Neural crest cell (in vitro differentiated cells): Measurements from ENCODE around the gene MB21D2. TPM values are rescaled to one million over a fixed set of nuclear protein-coding genes. Genes with fewer than 3 reads are reported as not detected.

ENCODE experiments used
- DNase-seq: peaks from one replicate; pipeline ENCODE4 v3.0.0; 2021; ENCODE audit warnings: low read depth, mixed read lengths, low spot score
- H3K27ac Mint-ChIP-seq: one replicate; pipeline ENCODE4 v1.8.0; 2021; ENCODE audit warnings: mild to moderate bottlenecking, mixed read lengths; ENCODE audit not compliant: unreplicated experiment
- H3K27me3 Mint-ChIP-seq: 2 replicates; pipeline ENCODE4 v1.8.0; 2021; ENCODE audit warnings: low read depth, mild to moderate bottlenecking, mixed read lengths
- H3K36me3 Mint-ChIP-seq: 2 replicates; pipeline ENCODE4 v1.8.0; 2021; ENCODE audit warnings: low read depth, mild to moderate bottlenecking, mixed read lengths
- H3K4me1 Mint-ChIP-seq: 2 replicates; pipeline ENCODE4 v1.8.0; 2021; ENCODE audit warnings: mixed read lengths
- H3K4me3 Mint-ChIP-seq: one replicate; pipeline ENCODE4 v1.8.0; 2021; ENCODE audit warnings: mild to moderate bottlenecking, mixed read lengths
- H3K9me3 Mint-ChIP-seq: 2 replicates; pipeline ENCODE4 v1.8.0; 2021; ENCODE audit warnings: mixed read lengths
- total RNA-seq: library from RNA; stranded (reverse); gene quantifications from 2 replicates; pipeline ENCODE4 v1.2.1, GENCODE V29; 2021
- TF ChIP-seq, protein P1 (sequence below): fragments of 200-600 bp; sonication (generic); conservative IDR thresholded peaks from 2 replicates; pipeline ENCODE4 v1.5.0; 2021; ENCODE audit warnings: antibody characterized with exemption, mild to moderate bottlenecking

Gene MB21D2
- total RNA-seq, 1 donor from 2014 or later: 5.5 TPM

DNA sequence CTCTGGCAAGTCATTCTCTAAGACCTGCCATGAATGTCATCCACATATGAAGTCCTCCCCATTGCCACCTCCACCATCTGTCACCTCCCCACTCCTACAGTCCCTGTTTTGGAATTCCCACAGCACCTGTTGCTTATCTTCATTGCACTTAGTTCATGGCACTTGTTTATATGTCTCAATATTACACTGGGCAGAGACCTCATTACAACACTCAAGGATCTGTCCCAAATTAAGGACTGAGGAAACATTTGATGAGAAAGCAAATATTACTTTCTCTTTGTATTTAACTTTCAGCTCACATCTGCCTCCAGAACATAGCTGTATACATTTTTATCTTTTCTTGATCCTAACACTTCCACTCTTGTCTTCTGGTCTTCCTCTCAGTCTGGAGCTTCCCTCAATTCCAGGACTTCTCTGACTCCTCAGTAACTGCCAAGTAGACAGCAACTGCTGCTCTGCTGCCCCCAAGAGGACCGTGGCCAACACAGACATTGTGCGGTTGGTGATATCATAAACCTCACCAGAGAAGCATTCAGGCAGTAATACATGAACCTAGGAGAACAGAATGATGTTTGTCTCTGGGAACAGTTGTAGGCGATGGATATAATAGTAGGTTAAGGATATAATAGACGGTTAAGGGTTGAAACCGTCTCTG, 145.3 kb downstream of the MB21D2 start:
- DNase-seq: peak; percentile 8
- no peak overlapping the region for H3K4me3 Mint-ChIP-seq
- TF ChIP-seq, protein P1, sequence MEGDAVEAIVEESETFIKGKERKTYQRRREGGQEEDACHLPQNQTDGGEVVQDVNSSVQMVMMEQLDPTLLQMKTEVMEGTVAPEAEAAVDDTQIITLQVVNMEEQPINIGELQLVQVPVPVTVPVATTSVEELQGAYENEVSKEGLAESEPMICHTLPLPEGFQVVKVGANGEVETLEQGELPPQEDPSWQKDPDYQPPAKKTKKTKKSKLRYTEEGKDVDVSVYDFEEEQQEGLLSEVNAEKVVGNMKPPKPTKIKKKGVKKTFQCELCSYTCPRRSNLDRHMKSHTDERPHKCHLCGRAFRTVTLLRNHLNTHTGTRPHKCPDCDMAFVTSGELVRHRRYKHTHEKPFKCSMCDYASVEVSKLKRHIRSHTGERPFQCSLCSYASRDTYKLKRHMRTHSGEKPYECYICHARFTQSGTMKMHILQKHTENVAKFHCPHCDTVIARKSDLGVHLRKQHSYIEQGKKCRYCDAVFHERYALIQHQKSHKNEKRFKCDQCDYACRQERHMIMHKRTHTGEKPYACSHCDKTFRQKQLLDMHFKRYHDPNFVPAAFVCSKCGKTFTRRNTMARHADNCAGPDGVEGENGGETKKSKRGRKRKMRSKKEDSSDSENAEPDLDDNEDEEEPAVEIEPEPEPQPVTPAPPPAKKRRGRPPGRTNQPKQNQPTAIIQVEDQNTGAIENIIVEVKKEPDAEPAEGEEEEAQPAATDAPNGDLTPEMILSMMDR: peak; percentile 60

DNA sequence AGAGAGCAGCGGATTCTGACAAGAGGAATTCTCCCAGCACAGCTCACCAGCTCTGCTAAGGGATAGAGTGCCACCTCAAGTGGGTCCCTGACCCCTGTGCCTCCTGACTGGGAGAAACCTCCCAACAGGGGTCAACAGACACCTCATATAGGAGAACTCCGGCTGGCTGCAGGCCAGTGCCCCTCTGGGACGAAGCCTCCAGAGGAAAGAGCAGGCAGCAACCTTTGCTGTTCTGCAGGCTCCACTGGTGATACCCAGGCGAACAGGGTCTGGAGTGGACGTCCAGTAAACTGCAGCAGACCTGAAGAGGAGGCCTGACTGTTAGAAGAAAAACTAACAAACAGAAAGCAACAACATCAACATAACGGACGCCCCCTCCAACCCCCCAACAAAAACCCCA, 159.0 kb downstream of the MB21D2 start:
- TF ChIP-seq, protein P1: no peak
- Mint-ChIP-seq H3K9me3 (peaks cover 17% of the 10 kb centered on the region), H3K27me3 (no peaks in the 10 kb centered on the region), H3K27ac (peak overlapping the region; percentile 31), H3K36me3 (peaks cover 8% of the 10 kb centered on the region), H3K4me3 (no peak overlapping the region), H3K4me1 (peaks cover 9% of the 10 kb centered on the region)
- DNase-seq: no peak

More for the DNA sequence above, 145.3 kb downstream of the MB21D2 start:
- Mint-ChIP-seq H3K9me3 (peaks cover 11% of the 10 kb centered on the region), H3K4me1 (no peaks in the 10 kb centered on the region), H3K27ac (no peak overlapping the region), H3K27me3 (peaks cover 2% of the 10 kb centered on the region), H3K36me3 (peaks cover 7% of the 10 kb centered on the region)

DNA sequence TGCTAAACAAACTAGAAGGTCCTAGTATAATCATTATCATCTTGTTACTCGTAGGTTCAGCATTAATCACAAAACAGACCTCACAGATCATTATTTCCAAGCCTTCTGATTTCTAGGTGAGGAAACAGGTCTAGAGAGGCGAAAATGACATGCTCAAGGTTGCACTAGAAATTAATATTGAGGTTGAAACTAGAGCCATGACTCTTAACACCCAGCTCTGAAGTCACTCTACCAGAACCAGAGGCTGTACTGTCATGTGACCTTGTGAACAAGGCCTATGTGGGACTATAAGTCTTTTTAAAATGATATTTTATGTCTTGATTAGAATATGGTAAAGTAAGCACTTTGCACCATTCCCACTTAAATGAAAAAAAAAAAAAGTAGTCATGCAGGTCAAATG, 166.5 kb downstream of the MB21D2 start:
- Mint-ChIP-seq H3K36me3 (no peaks in the 10 kb centered on the region), H3K27me3 (no peaks in the 10 kb centered on the region), H3K27ac (no peak overlapping the region), H3K4me3 (no peak overlapping the region), H3K4me1 (peaks cover 20% of the 10 kb centered on the region), H3K9me3 (no peaks in the 10 kb centered on the region)
- TF ChIP-seq, protein P1: no peak
- no peak for DNase-seq

DNA sequence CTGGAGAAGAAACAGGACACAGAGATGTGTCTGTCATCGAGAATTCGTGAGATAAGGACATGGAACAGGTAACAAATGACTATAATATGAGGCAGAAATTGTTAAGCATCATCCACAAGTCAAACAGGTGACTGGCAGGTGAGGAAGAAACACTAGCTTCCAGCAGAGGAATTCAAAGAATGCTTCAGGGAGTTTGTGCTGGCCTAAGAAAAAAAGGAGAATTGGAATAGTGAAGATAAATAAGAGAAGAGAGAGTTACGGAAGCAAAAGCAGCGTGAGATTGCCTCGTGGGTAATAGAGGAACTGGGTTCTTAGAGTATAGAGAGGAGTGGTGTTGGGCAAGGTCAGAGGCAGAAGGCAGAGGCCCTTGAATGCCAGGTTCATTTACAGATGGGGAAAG, 167.5 kb downstream of the MB21D2 start:
- Mint-ChIP-seq H3K27me3 (no peaks in the 10 kb centered on the region), H3K4me3 (no peak overlapping the region), H3K9me3 (peaks cover under 1% of the 10 kb centered on the region), H3K36me3 (peaks cover 1% of the 10 kb centered on the region), H3K4me1 (peaks cover 21% of the 10 kb centered on the region), H3K27ac (no peak overlapping the region)
- TF ChIP-seq, protein P1: no peak
- DNase-seq: no peak

DNA sequence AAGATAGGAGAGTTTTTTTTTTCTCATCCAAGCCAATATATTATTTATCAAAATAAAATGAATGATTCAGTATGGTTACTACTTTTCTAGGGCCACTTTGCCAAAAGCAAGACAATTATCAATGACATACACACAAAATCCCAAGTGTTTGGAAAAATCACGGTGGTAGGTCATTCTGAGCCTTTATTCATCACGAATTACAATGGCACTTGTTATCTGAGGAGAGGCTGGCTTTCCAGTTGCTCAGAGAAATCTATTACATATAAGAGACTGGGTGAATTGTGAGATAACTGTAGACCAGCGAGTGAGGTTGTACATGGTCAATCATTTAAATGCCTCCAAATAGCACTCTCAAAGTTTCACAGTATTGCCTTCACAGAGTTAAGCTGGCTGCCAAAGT, 169.9 kb downstream of the MB21D2 start:
- Mint-ChIP-seq H3K27ac (no peak overlapping the region), H3K27me3 (no peaks in the 10 kb centered on the region)

More for the DNA sequence above, 169.9 kb downstream of the MB21D2 start:
- TF ChIP-seq, protein P1: no peak
- Mint-ChIP-seq H3K4me3 (no peak overlapping the region), H3K36me3 (peaks cover 3% of the 10 kb centered on the region), H3K9me3 (peaks cover 2% of the 10 kb centered on the region), H3K4me1 (peaks cover 10% of the 10 kb centered on the region)
- DNase-seq: no peak
